Fibroblast of skin of left quadriceps (primary cell): Measurements from ENCODE around the gene KIF12.

Source experiments
- DNase-seq, 2 experiments: peaks; one replicate each; pipeline ENCODE4 v3.0.0-alpha.2; 2013; ENCODE audit warnings: low read depth in 2 of 2

Gene KIF12

GRCh38 chr9:114105236-114105635, 6.1 kb upstream of the KIF12 start:
- DNase-seq, result no peak

GRCh38 chr9:114102484-114102883, 3.4 kb upstream of the KIF12 start:
- DNase-seq, result no peak

GRCh38 chr9:114100536-114100935, 1.4 kb upstream of the KIF12 start:
- no peak for DNase-seq

- no peak for DNase-seq
Observed at GRCh38 chr9:114099669-114100270, 678 bp upstream of the KIF12 start.

GRCh38 chr9:114098021-114098935, 814 bp downstream of the KIF12 start:
- no peak for DNase-seq

- no peak for DNase-seq
Observed at GRCh38 chr9:114097613-114098020, 1.5 kb downstream of the KIF12 start.

- DNase-seq, result no peak
Observed at GRCh38 chr9:114096866-114097612, 2.1 kb downstream of the KIF12 start.

GRCh38 chr9:114096041-114096511, 3.0 kb downstream of the KIF12 start:
- no peak for DNase-seq

GRCh38 chr9:114094971-114095370, 4.1 kb downstream of the KIF12 start:
- no peak for DNase-seq

GRCh38 chr9:114093761-114094505, 5.2 kb downstream of the KIF12 start:
- no peak for DNase-seq

GRCh38 chr9:114093031-114093471, 6.0 kb downstream of the KIF12 start:
- no peak for DNase-seq

- DNase-seq, result no peak
Observed at GRCh38 chr9:114092336-114092735, 6.8 kb downstream of the KIF12 start.

- no peak for DNase-seq
Observed at GRCh38 chr9:114091711-114092110, 7.4 kb downstream of the KIF12 start.

- no peak for DNase-seq
Observed at GRCh38 chr9:114090798-114091197, 8.3 kb downstream of the KIF12 start.

- DNase-seq, result no peak
Observed at GRCh38 chr9:114089206-114089840, 9.8 kb downstream of the KIF12 start.

- DNase-seq, result no peak
Observed at GRCh38 chr9:114088571-114089170, 10.4 kb downstream of the KIF12 start.

- no peak for DNase-seq
Observed at GRCh38 chr9:114087721-114088120, 11.4 kb downstream of the KIF12 start.

GRCh38 chr9:114086607-114087006, 12.5 kb downstream of the KIF12 start:
- DNase-seq, result no peak

- no peak for DNase-seq
Observed at GRCh38 chr9:114086009-114086408, 13.1 kb downstream of the KIF12 start.

- no peak for DNase-seq
Observed at GRCh38 chr9:114085387-114085789, 13.7 kb downstream of the KIF12 start.
